IMR-90 (cell line): ENCODE results near the gene FRMPD4. TPM values are rescaled to one million over a fixed set of nuclear protein-coding genes. Genes with fewer than 3 reads are reported as not detected.

Source experiments
- ATAC-seq: fragments of 200-7000 bp; cut with Tn5 transposase; 2 replicates; pipeline ENCODE4 v1.9.1; 2020; ENCODE audit warnings: low read depth, mild to moderate bottlenecking, moderate library complexity
- BruUV-seq: library from RNA; stranded (reverse); fragments of 400-500 nt; replicated peaks from 2 replicates; lab custom pipeline; 2021; lab: Mats Ljungman, UMichigan
- CTCF ChIA-PET: fragments of 300-600 bp; formaldehyde crosslinking; extraction: SDS; loops from one replicate; lab custom pipeline; 2021; ENCODE audit warnings: antibody characterized with exemption; lab: Yijun Ruan, JAX
- POLR2A ChIA-PET: fragments of 300-600 bp; sonication (Branson Sonifier 250); formaldehyde crosslinking; loops from one replicate; lab custom pipeline; 2022; ENCODE audit warnings: antibody characterized with exemption; ENCODE audit not compliant: unreplicated experiment; lab: Charles Lee
- DNase-seq: peaks from one replicate; pipeline ENCODE4 v3.0.0; 2013
- H2AFZ ChIP-seq: replicated peaks from 2 replicates; pipeline ENCODE3; 2013; ENCODE audit warnings: low read length, mild to moderate bottlenecking; ENCODE audit not compliant: poor library complexity
- H2AK5ac ChIP-seq: 2 replicates; pipeline ENCODE4 v1.6.1; 2013; ENCODE audit warnings: low read depth, low read length, inconsistent platforms
- H2AK9ac ChIP-seq: replicated peaks from 2 replicates; pipeline ENCODE3; 2013; ENCODE audit warnings: mild to moderate bottlenecking, low read depth, low read length, moderate library complexity; ENCODE audit not compliant: poor library complexity
- H2BK120ac ChIP-seq: 2 replicates; pipeline ENCODE4 v1.6.1; 2013; ENCODE audit warnings: low read depth, low read length, inconsistent platforms
- H2BK15ac ChIP-seq: 3 replicates; pipeline ENCODE4 v1.6.1; 2013; ENCODE audit warnings: low read depth, low read length, inconsistent platforms
- H2BK20ac ChIP-seq: 2 replicates; pipeline ENCODE4 v1.6.1; 2013; ENCODE audit warnings: low read depth, mild to moderate bottlenecking, inconsistent platforms, low read length, moderate library complexity
- H2BK5ac ChIP-seq: 2 replicates; pipeline ENCODE4 v1.6.1; 2013; ENCODE audit warnings: mild to moderate bottlenecking, low read depth, low read length, inconsistent platforms; ENCODE audit not compliant: poor library complexity, severe bottlenecking
- H3K14ac ChIP-seq: replicated peaks from 2 replicates; pipeline ENCODE4 v1.6.1; 2013; ENCODE audit warnings: low read depth, low read length, inconsistent platforms
- H3K18ac ChIP-seq: 2 replicates; pipeline ENCODE4 v1.6.1; 2013; ENCODE audit warnings: low read depth, low read length, control low read depth
- H3K23ac ChIP-seq: 2 replicates; pipeline ENCODE4 v1.6.1; 2013; ENCODE audit warnings: low read depth, low read length, inconsistent platforms
- H3K27ac ChIP-seq: 2 replicates; pipeline ENCODE4 v1.5.1; 2013; ENCODE audit warnings: mild to moderate bottlenecking, control low read depth, low read length; ENCODE audit not compliant: insufficient read depth
- H3K27me3 ChIP-seq: 2 replicates; pipeline ENCODE4 v1.6.1; 2013; ENCODE audit warnings: low read length; ENCODE audit not compliant: control insufficient read depth, insufficient read depth
- H3K36me3 ChIP-seq: 2 replicates; pipeline ENCODE4 v1.6.1; 2013; ENCODE audit warnings: low read length, mixed read lengths; ENCODE audit not compliant: control insufficient read depth, insufficient read depth
- H3K4ac ChIP-seq: 2 replicates; pipeline ENCODE4 v1.6.1; 2013; ENCODE audit warnings: low read depth, low read length, inconsistent platforms
- H3K4me1 ChIP-seq: 2 replicates; pipeline ENCODE4 v1.6.1; 2013; ENCODE audit warnings: low read length, mixed read lengths; ENCODE audit not compliant: control insufficient read depth, insufficient read depth
- H3K4me2 ChIP-seq: 2 replicates; pipeline ENCODE4 v1.6.1; 2013; ENCODE audit warnings: low read depth, mild to moderate bottlenecking, control low read depth, low read length, moderate library complexity
- H3K4me3 ChIP-seq: 2 replicates; pipeline ENCODE4 v1.5.1; 2013; ENCODE audit warnings: low read depth, mild to moderate bottlenecking, control low read depth, low read length, moderate library complexity; ENCODE audit not compliant: insufficient read depth
- H3K56ac ChIP-seq: 2 replicates; pipeline ENCODE4 v1.6.1; 2013; ENCODE audit warnings: low read length, inconsistent platforms; ENCODE audit not compliant: insufficient read depth; ENCODE audit errors: extremely low read depth
- H3K79me1 ChIP-seq, 2 experiments: 2 replicates each; pipeline ENCODE4 v1.6.1; 2013; ENCODE audit warnings: low read length in 2 of 2, inconsistent platforms in 1 of 2, low read depth in 1 of 2
- H3K9ac ChIP-seq: 2 replicates; pipeline ENCODE4 v1.6.1; 2013; ENCODE audit warnings: low read depth, low read length, control low read depth
- H3K9me1 ChIP-seq: 2 replicates; pipeline ENCODE4 v1.6.1; 2013; ENCODE audit warnings: low read length, inconsistent platforms; ENCODE audit not compliant: insufficient read depth
- H3K9me3 ChIP-seq: 2 replicates; pipeline ENCODE4 v1.6.1; 2013; ENCODE audit warnings: low read length; ENCODE audit not compliant: control insufficient read depth, insufficient read depth
- H4K20me1 ChIP-seq: 2 replicates; pipeline ENCODE4 v1.6.1; 2013; ENCODE audit warnings: low read length, inconsistent platforms; ENCODE audit not compliant: insufficient read depth
- H4K5ac ChIP-seq: 2 replicates; pipeline ENCODE4 v1.6.1; 2013; ENCODE audit warnings: mild to moderate bottlenecking, low read depth, low read length, control low read depth
- H4K8ac ChIP-seq, 2 experiments: 2 replicates each; pipeline ENCODE4 v1.6.1; 2013; ENCODE audit warnings: low read depth in 2 of 2, low read length in 2 of 2, control low read depth in 1 of 2, inconsistent platforms in 1 of 2
- H4K91ac ChIP-seq: 2 replicates; pipeline ENCODE4 v1.6.1; 2013; ENCODE audit warnings: low read depth, low read length, inconsistent platforms; ENCODE audit not compliant: insufficient read depth
- FOS ChIP-seq: fragments of 150-350 bp; IDR thresholded peaks from 2 replicates; pipeline ENCODE4 v1.6.1; 2016; ENCODE audit warnings: low read depth, low read length
- WGBS, 2 experiments: methylation state at CpG; one replicate each; pipeline versions ENCODE4 v1.1.5 to v1.1.7; 2013; ENCODE audit warnings: missing lambda C conversion rate in 2 of 2; ENCODE audit not compliant: insufficient read length in 1 of 2; ENCODE audit errors: extremely low coverage in 2 of 2; 5-methylcytosine and 5-hydroxymethylcytosine counted together
- dilution Hi-C: fragments of 300-500 bp; cut with HindIII; formaldehyde crosslinking; loops from one replicate; pipeline ENCODE4 v1.14.3; 2018; ENCODE audit warnings: low sequenced_read_pairs; ENCODE audit not compliant: unreplicated experiment
- in situ Hi-C: fragments of 300-500 bp; cut with MboI; formaldehyde crosslinking; loops from 3 replicates; pipeline ENCODE4 v1.14.3; 2019; ENCODE audit warnings: low sequenced_read_pairs, inconsistent platforms, mixed read lengths
- intact Hi-C: fragments of 100-400 bp; cut with micrococcal nuclease; formaldehyde crosslinking; loops from 2 replicates; pipeline ENCODE4 v1.10.0; 2022
- polyA plus RNA-seq, 3 experiments: library from polyadenylated mRNA; depleted of rRNA; stranded (reverse); fragments of >200 nt; gene quantifications; 2 replicates each; pipeline ENCODE4 v1.2.3, GENCODE V29; 2012; ENCODE audit warnings: low replicate concordance in 1 of 3
- total RNA-seq: library from RNA; depleted of rRNA; stranded (reverse); fragments of >200 nt; gene quantifications from 2 replicates; pipeline ENCODE4 v1.2.3, GENCODE V29; 2012

FRMPD4 gene
- total and polyA plus RNA-seq, 2 of the 4 experiments (the other 2 are of a cell fraction): 0.53 to 1.1 TPM

DNA sequence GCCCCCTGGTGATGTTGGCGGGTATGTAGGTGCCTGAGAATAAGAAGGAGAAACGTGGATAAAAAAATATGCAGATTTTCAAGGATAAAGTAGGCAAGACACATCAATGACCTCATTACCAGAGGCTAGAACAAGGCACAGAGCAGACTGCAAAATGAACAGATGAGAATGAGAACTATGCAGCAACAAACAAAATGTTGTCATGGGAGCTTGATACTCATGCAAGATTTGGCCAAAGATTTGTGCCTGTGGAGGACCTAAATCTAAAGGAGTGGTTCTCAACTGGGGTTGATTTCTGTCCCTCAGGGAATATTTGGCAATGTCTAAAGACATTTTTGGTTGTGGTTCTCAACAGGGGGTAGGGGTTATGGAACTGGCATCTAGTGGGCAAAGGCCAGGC lies 177.3 kb downstream of the FRMPD4 start:
- H2AFZ ChIP-seq: no peak overlapping the region
- no peaks in the 10 kb centered on the region for H3K9me3 ChIP-seq
- no peak overlapping the region for H2BK20ac ChIP-seq
- ChIA-PET CTCF (no interaction called here), POLR2A (no interaction called here)
- intact Hi-C loops (no loop called here), in situ Hi-C loops (no loop called here), dilution Hi-C loops (no loop called here)
- H3K9me1 ChIP-seq: no peaks in the 10 kb centered on the region
- TF ChIP-seq FOS: no peak
- no peak overlapping the region for H2BK5ac ChIP-seq
- no peaks in the 10 kb centered on the region for H4K20me1 ChIP-seq
- no peak overlapping the region for H3K14ac ChIP-seq
- BruUV-seq: no TSS peak
- H3K4ac ChIP-seq: no peak overlapping the region
- H3K9ac ChIP-seq: no peak overlapping the region
- no peaks in the 10 kb centered on the region for H3K4me1 ChIP-seq
- no peak overlapping the region for H2BK120ac ChIP-seq
- 0 out of 2 replicates have a peak, but pooled peaks have one; percentile 27 for ATAC-seq
- no peak overlapping the region for H2AK5ac ChIP-seq
- no peaks in the 10 kb centered on the region for H3K79me1 ChIP-seq
- no peak overlapping the region for H3K23ac ChIP-seq
- no CpG with 5 or more reads among the region's 2 CpGs for WGBS, 2 experiments
- no peak overlapping the region for H3K4me2 ChIP-seq
- no peak overlapping the region for H4K5ac ChIP-seq
- DNase-seq: no peak
- H2BK15ac ChIP-seq: no peak overlapping the region
- no peak overlapping the region for H3K18ac ChIP-seq
- no peak overlapping the region for H3K56ac ChIP-seq
- H2AK9ac ChIP-seq: no peak overlapping the region
- no peaks in the 10 kb centered on the region for H3K27me3 ChIP-seq
- H3K27ac ChIP-seq: no peak overlapping the region
- H3K36me3 ChIP-seq: no peaks in the 10 kb centered on the region
- no peak overlapping the region for H3K4me3 ChIP-seq
- no peak overlapping the region for H4K8ac ChIP-seq
- no peak overlapping the region for H4K91ac ChIP-seq
